ENCODE data around the gene PGRMC1.
"Not testable (repeated sequence)": the region's sequence is repeated elsewhere in the genome, so short reads cannot be mapped to it uniquely, and the experiment has no call there.

PGRMC1 gene

DNA sequence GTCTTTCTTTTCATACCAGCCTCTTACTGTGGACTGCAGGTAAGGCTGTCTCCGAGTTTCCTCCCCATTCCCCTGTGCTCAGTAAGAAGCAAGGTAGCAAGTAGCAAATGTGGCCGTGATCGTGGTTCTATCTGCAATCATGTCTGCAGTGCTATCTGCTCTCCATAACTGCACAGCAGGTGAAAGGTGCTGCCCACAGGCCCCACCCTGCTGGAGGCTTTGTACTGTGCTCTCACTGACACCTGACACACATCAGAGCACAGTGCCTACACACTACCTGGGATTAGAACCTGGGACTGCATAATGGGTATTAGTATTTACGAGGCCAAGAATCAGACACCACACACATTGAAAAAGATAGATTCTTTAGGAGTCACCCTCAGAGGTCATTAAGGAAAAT, 15.3 kb downstream of the PGRMC1 start:
- TF ChIP-seq, protein P1, sequence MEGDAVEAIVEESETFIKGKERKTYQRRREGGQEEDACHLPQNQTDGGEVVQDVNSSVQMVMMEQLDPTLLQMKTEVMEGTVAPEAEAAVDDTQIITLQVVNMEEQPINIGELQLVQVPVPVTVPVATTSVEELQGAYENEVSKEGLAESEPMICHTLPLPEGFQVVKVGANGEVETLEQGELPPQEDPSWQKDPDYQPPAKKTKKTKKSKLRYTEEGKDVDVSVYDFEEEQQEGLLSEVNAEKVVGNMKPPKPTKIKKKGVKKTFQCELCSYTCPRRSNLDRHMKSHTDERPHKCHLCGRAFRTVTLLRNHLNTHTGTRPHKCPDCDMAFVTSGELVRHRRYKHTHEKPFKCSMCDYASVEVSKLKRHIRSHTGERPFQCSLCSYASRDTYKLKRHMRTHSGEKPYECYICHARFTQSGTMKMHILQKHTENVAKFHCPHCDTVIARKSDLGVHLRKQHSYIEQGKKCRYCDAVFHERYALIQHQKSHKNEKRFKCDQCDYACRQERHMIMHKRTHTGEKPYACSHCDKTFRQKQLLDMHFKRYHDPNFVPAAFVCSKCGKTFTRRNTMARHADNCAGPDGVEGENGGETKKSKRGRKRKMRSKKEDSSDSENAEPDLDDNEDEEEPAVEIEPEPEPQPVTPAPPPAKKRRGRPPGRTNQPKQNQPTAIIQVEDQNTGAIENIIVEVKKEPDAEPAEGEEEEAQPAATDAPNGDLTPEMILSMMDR (IDR thresholded peaks at IDR 0.05; ENCODE audit: borderline replicate concordance, insufficient read depth, low read depth, low read length): no peak

GRCh38 chrX:119252716-119253115, 16.6 kb downstream of the PGRMC1 start:
- TF ChIP-seq, protein P1 (IDR thresholded peaks at IDR 0.05; ENCODE audit: borderline replicate concordance, insufficient read depth, low read depth, low read length): no peak
- H3K4me3 ChIP-seq (ENCODE audit: low read depth, low read length): no peak overlapping the region

More for the DNA sequence above, 15.3 kb downstream of the PGRMC1 start:
- no peak overlapping the region for H3K4me3 ChIP-seq (ENCODE audit: low read depth, low read length)

- TF ChIP-seq, protein P1 (IDR thresholded peaks at IDR 0.05; ENCODE audit: borderline replicate concordance, insufficient read depth, low read depth, low read length): peak; percentile 72; the same call in 1 of the 2 replicates
- H3K4me3 ChIP-seq (ENCODE audit: low read depth, low read length): no peak overlapping the region
These were observed 30.4 kb downstream of the PGRMC1 start for GRCh38 chrX:119266364-119266995.

GRCh38 chrX:119267115-119267514, 31.0 kb downstream of the PGRMC1 start:
- not testable (repeated sequence) for H3K4me3 ChIP-seq (ENCODE audit: low read depth, low read length)

DNA sequence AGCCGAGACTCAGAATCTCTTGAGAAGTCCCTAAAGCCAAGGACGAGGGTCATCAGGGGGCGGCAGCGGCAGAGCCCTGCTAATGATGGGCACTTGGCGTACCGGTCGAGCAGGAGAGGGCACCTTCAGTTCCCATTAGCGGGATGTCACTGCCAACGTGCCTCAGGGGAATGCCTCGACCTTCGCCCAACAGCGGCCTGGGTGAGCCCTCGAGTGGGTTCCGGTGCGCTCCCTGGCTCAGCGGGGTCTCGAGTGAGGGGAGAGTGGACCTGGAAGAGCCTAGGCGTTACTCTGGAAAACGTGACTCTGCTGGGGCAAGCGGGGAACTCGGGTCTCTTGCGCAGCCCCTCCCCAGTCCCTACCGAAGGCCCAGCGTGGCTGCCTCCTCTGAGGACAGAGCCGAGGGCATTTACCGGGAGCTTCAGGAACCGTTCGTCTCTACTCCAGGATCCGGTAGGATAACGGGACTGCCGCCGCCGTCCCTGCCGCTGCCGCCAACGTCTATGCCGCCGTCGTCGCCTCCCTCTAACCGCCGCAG, 36.9 kb downstream of the PGRMC1 start:
- no peak overlapping the region for H3K4me3 ChIP-seq (ENCODE audit: low read depth, low read length)

DNA sequence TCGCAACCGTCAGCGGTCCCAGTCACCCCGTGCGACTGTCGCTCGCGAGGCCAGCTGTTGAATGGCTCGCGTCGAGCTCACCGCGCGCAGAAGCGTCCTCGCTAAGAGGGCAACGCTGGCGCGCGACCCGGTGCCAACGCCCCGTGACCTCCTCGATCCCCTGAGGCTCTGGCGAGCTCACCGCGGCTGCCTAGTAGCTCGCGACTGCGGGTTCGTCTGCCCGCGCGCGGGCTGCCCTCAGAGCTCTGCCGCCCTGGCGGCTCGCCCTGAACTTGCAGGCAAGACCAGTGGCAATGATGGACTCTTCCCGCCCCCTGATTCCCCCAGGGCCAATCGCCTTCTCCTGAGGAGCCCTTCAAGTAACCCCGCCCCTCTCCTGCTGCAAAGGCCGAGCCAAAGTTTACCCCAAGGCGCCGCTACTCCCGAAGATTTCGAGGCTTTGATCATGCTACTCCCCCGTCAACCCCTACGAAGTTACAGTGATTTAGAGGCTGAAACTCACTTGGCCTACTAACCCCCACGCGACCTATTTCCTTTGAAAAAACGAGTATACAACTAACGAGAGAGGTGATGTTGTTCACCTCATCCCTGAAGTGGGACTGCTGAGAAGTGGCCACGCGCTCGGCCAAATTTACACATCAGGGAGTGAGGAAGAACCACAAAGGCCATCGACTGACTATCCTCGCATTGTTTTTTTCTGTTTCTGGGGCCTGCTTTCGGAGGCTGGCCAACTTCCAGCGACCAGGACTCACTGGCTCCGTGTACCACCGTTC, 37.5 kb downstream of the PGRMC1 start:
- no peak overlapping the region for H3K4me3 ChIP-seq (ENCODE audit: low read depth, low read length)
- TF ChIP-seq, protein P1 (IDR thresholded peaks at IDR 0.05; ENCODE audit: borderline replicate concordance, insufficient read depth, low read depth, low read length): no peak

More for the DNA sequence above, 36.9 kb downstream of the PGRMC1 start:
- TF ChIP-seq, protein P1 (IDR thresholded peaks at IDR 0.05; ENCODE audit: borderline replicate concordance, insufficient read depth, low read depth, low read length): no peak

- not testable (repeated sequence) for H3K4me3 ChIP-seq (ENCODE audit: low read depth, low read length)
These were observed 46.3 kb downstream of the PGRMC1 start for GRCh38 chrX:119282347-119282746.

GRCh38 chrX:119288890-119289393, 52.9 kb downstream of the PGRMC1 start:
- TF ChIP-seq, protein P1 (IDR thresholded peaks at IDR 0.05; ENCODE audit: borderline replicate concordance, insufficient read depth, low read depth, low read length): no peak
- no peak overlapping the region for H3K4me3 ChIP-seq (ENCODE audit: low read depth, low read length)

Data from GM12875 (cell line).